Measurements from ENCODE around the gene CSTF1. TPM values are rescaled to one million over a fixed set of nuclear protein-coding genes. Genes with fewer than 3 reads are reported as not detected.

CSTF1 gene
- total and polyA plus RNA-seq, 12 donors: 5.1 to 53.1 (median 32.8) TPM

- H3K27me3 ChIP-seq: no peaks in the 10 kb centered on the region
- H3K4me1 ChIP-seq (replicated peaks in 1 of 2): peaks cover 0 to 4% of the 10 kb centered on the region in 2 donors
- H3K4me3 ChIP-seq: no peak overlapping the region
- no peaks in the 10 kb centered on the region for H3K36me3 ChIP-seq (replicated peaks in 1 of 2)
- intact Hi-C loops (cut with DNase I): no loop called here
- DNase-seq: peak in 2 of 7 donors; percentile 10 to 36
- TF ChIP-seq POLR2A (IDR thresholded peaks at IDR 0.05): no peak
- TF ChIP-seq CTCF (IDR thresholded peaks at IDR 0.05): no peak
- no peaks in the 10 kb centered on the region for H3K9me3 ChIP-seq (replicated peaks in 1 of 3)
- H3K27ac ChIP-seq: peak overlapping the region in 1 of 5 donors; percentile 42
- WGBS, 4 donors: 54 to 73% (median 63%) methylated on average over 4 of the region's 4 CpGs
Observed at GRCh38 chr20:56422824-56423189, 30.4 kb downstream of the CSTF1 start.

- Histone ChIP-seq H3K27ac (peak overlapping the region in 1 of 5 donors; percentile 42), H3K4me3 (no peak overlapping the region), H3K27me3 (no peaks in the 10 kb centered on the region), H3K4me1 (replicated peaks in 1 of 2) (peaks cover 0 to 4% of the 10 kb centered on the region in 2 donors), H3K9me3 (replicated peaks in 1 of 3) (no peaks in the 10 kb centered on the region), H3K36me3 (replicated peaks in 1 of 2) (no peaks in the 10 kb centered on the region)
- 88 to 100% (median 100%) methylated on average over 1 of the region's 1 CpG for WGBS, 4 donors
- TF ChIP-seq CTCF (IDR thresholded peaks at IDR 0.05) (no peak), POLR2A (IDR thresholded peaks at IDR 0.05) (no peak)
- DNase-seq: no peak
- intact Hi-C loops (cut with DNase I): no loop called here
Observed at GRCh38 chr20:56423211-56423610, 30.8 kb downstream of the CSTF1 start.

- intact Hi-C loops (cut with DNase I): no loop called here
- no peaks in the 10 kb centered on the region for H3K27me3 ChIP-seq
- DNase-seq: no peak
- no peaks in the 10 kb centered on the region for H3K9me3 ChIP-seq (replicated peaks in 1 of 3)
- TF ChIP-seq POLR2A (IDR thresholded peaks at IDR 0.05) (no peak), CTCF (IDR thresholded peaks at IDR 0.05) (no peak)
- H3K4me3 ChIP-seq: no peak overlapping the region
- 31 to 49% (median 40%) methylated on average over 1 of the region's 1 CpG for WGBS, 4 donors
- no peaks in the 10 kb centered on the region for H3K36me3 ChIP-seq (replicated peaks in 1 of 2)
- H3K27ac ChIP-seq: no peak overlapping the region
- peaks cover 0 to 4% of the 10 kb centered on the region in 2 donors for H3K4me1 ChIP-seq (replicated peaks in 1 of 2)
Observed at GRCh38 chr20:56423886-56424285, 31.4 kb downstream of the CSTF1 start.

- WGBS, 4 donors: 84 to 100% (median 94%) methylated on average over 1 of the region's 1 CpG; no CpG with 5 or more reads in 1 of the 4 donors
- no peaks in the 10 kb centered on the region for H3K9me3 ChIP-seq (replicated peaks in 1 of 3)
- H3K27ac ChIP-seq: no peak overlapping the region
- H3K4me1 ChIP-seq (replicated peaks in 1 of 2): peaks cover 0 to 4% of the 10 kb centered on the region in 2 donors
- peak in 2 of 7 donors; percentile 2 to 20 for DNase-seq
- H3K36me3 ChIP-seq (replicated peaks in 1 of 2): no peaks in the 10 kb centered on the region
- H3K27me3 ChIP-seq: no peaks in the 10 kb centered on the region
- intact Hi-C loops (cut with DNase I): no loop called here
- no peak for TF ChIP-seq CTCF (IDR thresholded peaks at IDR 0.05)
- TF ChIP-seq POLR2A (IDR thresholded peaks at IDR 0.05): no peak
- no peak overlapping the region for H3K4me3 ChIP-seq
Observed at GRCh38 chr20:56424931-56425330, 32.5 kb downstream of the CSTF1 start.

All from adrenal gland (tissue), 12 donors.